Measurements from ENCODE around the gene MYO1E.
A peak's percentile ranks its signal among the peaks of the same experiment; 100 is the strongest.
"Not testable (repeated sequence)": the region's sequence is repeated elsewhere in the genome, so short reads cannot be mapped to it uniquely, and the experiment has no call there.

Gene MYO1E

GRCh38 chr15:59127255-59127654 lies 245.4 kb downstream of the MYO1E start:
- DNase-seq (ENCODE audit: low read depth), result not testable (repeated sequence)

DNA sequence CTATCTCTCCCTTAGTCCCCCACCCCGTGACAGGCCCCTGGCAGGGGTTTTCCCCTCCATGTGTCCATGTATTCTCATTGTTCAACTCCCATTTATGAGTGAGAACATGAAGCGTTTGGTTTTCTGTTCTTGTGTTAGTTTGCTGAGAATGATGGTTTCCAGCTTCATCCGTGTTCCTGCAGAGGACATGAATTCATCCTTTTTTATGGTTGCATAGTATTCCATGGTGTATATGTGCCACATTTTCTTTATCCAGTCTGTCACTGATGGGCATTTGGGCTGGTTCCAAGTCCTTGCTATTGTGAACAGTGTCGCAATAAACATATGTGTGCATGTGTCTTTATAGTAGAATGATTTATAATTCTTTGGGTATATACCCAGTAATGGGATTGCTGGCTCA lies 247.0 kb downstream of the MYO1E start:
- DNase-seq (ENCODE audit: low read depth), result not testable (repeated sequence)

DNA sequence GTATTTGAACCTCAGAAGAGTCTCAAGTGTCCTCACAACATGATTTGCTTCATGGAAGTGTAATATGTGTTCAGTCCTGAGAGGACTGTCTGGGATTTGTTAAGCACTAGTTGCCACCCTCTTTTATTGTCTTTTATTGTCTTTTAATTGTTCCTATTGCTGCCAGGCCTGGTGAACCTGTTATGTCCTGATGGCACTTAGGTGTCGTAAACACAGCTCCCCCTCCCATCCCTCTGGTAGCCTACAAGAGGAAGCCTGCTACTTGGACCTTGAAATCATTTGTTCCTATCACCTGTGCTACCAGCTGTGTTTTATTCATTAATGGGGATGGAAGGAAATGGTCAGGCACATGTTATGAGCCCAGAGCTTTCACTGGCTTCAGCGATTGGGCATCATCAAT lies 248.4 kb downstream of the MYO1E start:
- DNase-seq (ENCODE audit: low read depth), result no peak

GRCh38 chr15:59120937-59121336 lies 251.7 kb downstream of the MYO1E start:
- DNase-seq (ENCODE audit: low read depth), result no peak

- DNase-seq (ENCODE audit: low read depth), result no peak
These were observed 253.0 kb downstream of the MYO1E start for GRCh38 chr15:59119625-59120024.

- DNase-seq (ENCODE audit: low read depth), result no peak
These were observed 255.9 kb downstream of the MYO1E start for GRCh38 chr15:59116771-59117170.

- DNase-seq (ENCODE audit: low read depth), result no peak
These were observed 256.5 kb downstream of the MYO1E start for GRCh38 chr15:59116141-59116540.

- DNase-seq (ENCODE audit: low read depth), result no peak
These were observed 257.6 kb downstream of the MYO1E start for GRCh38 chr15:59115047-59115446.

GRCh38 chr15:59111251-59111650 lies 261.4 kb downstream of the MYO1E start:
- no peak for DNase-seq (ENCODE audit: low read depth)

DNA sequence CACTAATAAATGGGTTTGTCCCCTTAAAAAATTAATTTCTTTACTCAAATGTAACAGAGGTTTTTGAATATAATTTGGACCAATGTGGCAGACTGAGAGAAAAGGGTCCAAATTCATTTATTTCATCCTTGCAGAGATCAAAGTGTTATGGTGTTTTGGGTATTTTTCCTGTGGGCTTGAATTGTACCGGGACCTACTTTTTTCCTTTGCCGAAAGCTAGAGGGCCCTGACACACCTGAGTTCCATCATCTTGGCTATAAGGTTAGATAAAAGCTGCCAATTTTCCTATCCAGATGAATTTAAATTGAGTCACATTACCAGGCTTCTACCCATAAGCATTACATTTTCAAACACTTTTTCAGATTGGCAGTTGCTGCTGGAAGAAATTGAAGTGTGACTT lies 266.8 kb downstream of the MYO1E start:
- no peak for DNase-seq (ENCODE audit: low read depth)

DNA sequence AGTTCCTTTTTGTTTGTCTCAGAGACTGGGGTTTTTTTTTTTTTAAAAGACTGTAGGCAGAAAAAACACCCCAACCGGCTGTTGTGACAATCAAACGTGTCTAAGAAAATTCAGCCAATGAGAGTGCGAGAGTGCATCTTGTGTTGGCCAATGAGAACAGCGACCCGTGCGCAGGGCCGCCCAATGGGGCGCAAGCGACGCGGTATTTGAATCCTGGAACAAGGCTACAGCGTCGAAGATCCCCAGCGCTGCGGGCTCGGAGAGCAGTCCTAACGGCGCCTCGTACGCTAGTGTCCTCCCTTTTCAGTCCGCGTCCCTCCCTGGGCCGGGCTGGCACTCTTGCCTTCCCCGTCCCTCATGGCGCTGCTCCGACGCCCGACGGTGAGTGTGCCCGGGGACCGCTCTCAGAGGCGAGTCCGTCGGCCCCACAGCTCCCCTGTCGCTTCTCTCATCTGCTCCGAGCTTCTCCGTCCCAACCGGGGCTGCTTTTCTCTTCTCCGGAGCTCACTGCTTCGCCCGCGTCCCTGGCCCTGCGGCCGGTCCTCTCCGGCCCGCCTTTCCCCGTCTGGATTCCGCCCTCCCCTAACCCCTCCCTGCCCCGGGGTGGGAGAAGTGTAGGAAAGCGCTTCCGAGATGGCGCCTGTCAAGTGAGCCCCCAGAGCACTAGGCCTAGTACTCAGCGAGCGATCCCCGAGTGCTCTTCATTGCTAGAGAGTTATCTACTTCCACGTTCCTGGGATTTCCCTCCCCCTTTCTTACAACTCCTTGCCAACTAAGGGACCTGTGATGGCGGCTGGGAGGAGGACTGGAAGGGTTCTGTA lies 267.5 kb downstream of the MYO1E start, which contains the start of gene CCNB2:
Gene CCNB2, plus strand, starts transcription at position 235 of the 821 bp plus-strand sequence. Its CDS starts 123 bp downstream, at position 358.
- DNase-seq (ENCODE audit: low read depth), result peak; percentile 72

GRCh38 chr15:59104602-59104911 lies 268.1 kb downstream of the MYO1E start:
- DNase-seq (ENCODE audit: low read depth), result no peak

DNA sequence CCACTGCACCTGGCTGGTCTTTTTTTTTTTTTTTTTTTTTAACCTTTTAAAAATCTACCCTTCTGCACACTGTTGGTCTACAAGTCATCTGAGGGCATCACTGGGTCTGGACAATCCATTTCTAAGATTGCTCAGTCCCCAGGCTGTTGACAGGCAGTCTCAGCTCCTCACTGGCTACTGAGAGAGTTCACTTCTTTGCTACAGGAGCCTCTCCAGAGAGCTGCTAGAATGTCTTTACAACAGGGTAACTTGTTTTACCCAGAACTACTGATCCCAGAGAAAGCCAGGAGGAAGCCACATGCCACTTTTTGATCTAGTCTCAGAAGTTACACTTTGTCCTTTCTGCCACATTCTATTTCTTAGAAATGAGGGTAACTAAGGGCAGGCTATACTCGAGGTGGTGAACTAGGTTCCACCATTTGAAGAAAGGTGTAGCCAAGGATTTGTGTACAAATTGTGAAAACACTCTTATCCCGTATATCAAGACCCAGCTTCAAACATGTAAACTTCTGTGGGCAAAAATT lies 273.4 kb downstream of the MYO1E start:
- no peak for DNase-seq (ENCODE audit: low read depth)

DNA sequence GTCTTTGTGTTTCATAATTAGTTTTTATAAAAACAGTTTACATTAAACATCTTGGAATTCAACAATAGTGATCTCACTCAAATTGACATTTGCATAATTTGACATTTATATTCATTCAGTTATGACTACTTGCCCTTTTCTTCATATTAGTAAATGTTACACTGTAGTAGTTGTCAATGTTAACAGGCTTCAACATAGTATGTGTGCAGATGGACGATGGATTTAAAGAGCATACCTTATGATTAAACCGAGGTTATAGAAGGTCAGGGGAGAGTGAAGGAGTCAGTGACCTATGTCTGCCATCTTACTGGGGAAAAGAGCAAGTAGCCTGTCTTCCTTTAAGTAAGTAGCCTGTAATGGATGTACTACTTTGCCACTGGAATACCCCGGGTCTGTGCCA lies 276.2 kb downstream of the MYO1E start:
- no peak for DNase-seq (ENCODE audit: low read depth)

- no peak for DNase-seq (ENCODE audit: low read depth)
These were observed 278.6 kb downstream of the MYO1E start for GRCh38 chr15:59094077-59094476.

DNA sequence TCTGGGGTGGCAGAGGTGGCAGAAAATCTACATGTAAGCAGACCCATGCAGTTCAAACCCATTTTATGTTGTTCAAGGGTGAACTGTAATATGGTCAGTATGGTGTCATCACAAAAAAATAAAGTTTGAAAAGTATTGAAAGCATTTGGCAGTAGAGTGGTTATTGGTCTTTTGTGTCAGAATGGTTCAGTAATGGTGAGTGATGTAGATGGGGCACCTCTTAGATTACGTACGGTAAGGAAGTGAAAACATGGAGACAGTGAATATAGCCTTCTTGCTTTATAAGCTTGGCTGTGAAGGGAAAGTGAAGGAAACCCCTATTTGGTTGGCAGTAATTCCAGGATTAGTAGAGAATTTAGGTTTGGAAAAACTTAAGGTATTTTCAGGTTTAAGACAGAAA lies 284.9 kb downstream of the MYO1E start:
- DNase-seq (ENCODE audit: low read depth), result no peak
